KMS-11 (cell line): ENCODE data around the gene CRTC3.

Experiments
- H2AFZ ChIP-seq: fragments of 200-600 bp; sonication (generic); 2 replicates; pipeline ENCODE4 v1.6.1; 2016; ENCODE audit warnings: antibody characterized with exemption, mixed run types, low read depth
- H3K27ac ChIP-seq: fragments of 200-600 bp; sonication (generic); 2 replicates; pipeline ENCODE4 v1.6.1; 2016; ENCODE audit warnings: mild to moderate bottlenecking, mixed run types
- H3K27me3 ChIP-seq: fragments of 200-600 bp; sonication (generic); 2 replicates; pipeline ENCODE4 v1.6.1; 2017; ENCODE audit warnings: mild to moderate bottlenecking, low read depth, mixed run types, moderate library complexity; ENCODE audit not compliant: insufficient read depth
- H3K36me3 ChIP-seq: fragments of 200-600 bp; sonication (generic); 2 replicates; pipeline ENCODE4 v1.6.1; 2017; ENCODE audit warnings: mild to moderate bottlenecking, mixed run types; ENCODE audit not compliant: insufficient read depth
- H3K4me1 ChIP-seq: fragments of 200-600 bp; sonication (generic); 2 replicates; pipeline ENCODE4 v1.6.1; 2016; ENCODE audit warnings: mild to moderate bottlenecking, low read depth, mixed run types; ENCODE audit not compliant: poor library complexity, severe bottlenecking
- H3K4me2 ChIP-seq: fragments of 200-600 bp; sonication (generic); 2 replicates; pipeline ENCODE4 v1.7.0; 2016; ENCODE audit warnings: mild to moderate bottlenecking, mixed run types
- H3K4me3 ChIP-seq: fragments of 200-600 bp; sonication (generic); IDR thresholded peaks from 2 replicates; pipeline ENCODE4 v1.6.1; 2017; ENCODE audit warnings: low read depth, low read length, mixed read lengths; ENCODE audit not compliant: insufficient read depth
- H3K79me2 ChIP-seq: fragments of 200-600 bp; sonication (generic); 2 replicates; pipeline ENCODE4 v1.6.1; 2016; ENCODE audit warnings: low read depth, mixed run types; ENCODE audit not compliant: insufficient read depth
- H3K9ac ChIP-seq: fragments of 200-600 bp; sonication (generic); 2 replicates; pipeline ENCODE4 v1.6.1; 2016; ENCODE audit warnings: mild to moderate bottlenecking, mixed run types
- H4K20me1 ChIP-seq: fragments of 200-600 bp; sonication (generic); 2 replicates; pipeline ENCODE4 v1.6.1; 2016; ENCODE audit warnings: mild to moderate bottlenecking, mixed run types; ENCODE audit not compliant: insufficient read depth
- CTCF ChIP-seq: fragments of 200-600 bp; sonication (generic); conservative IDR thresholded peaks from 2 replicates; pipeline ENCODE4 v1.6.1; 2017; ENCODE audit warnings: low read depth, mild to moderate bottlenecking, antibody characterized with exemption, low read length, moderate library complexity, mixed read lengths

CRTC3 gene

DNA sequence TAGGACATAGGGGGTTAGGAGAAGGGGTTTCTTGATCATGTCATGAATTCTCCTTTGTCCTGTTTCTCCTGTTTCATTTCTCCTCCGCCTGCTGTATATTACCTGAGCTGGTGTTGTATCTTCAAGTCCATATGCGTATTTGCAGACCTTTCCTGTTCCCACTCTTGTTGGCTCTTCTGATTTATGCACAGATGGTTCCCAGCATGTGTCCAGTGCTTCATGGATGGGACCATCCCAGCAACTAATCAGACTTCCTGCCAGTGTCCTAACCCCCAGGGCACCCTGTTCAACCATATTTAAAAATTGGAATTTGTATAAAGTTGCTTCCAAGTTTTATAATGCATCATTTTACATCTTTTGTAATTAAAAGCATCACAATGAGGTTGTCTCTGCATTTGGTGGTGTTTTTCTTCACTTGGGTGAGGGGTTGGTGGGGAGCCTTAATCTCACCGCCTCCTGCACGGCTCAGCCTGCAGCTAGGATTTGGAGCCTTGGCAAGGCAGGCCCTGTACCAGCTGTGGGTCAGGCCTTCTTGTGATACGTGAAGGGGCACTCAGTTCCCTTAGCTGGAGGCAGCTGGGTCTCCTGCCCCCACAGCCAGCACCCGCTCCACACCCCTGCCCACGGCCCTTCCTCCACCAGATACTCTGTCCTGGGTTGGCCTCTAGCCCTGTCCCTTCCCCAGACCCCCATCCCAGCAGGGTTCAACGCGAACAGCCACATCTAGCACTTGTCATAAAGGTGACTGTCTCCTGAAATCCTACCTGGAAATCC, 115.4 kb downstream of the CRTC3 start:
- Histone ChIP-seq H2AFZ (no peak overlapping the region), H3K4me3 (no peak overlapping the region), H3K4me2 (no peak overlapping the region), H4K20me1 (no peaks in the 10 kb centered on the region), H3K9ac (no peak overlapping the region), H3K27ac (no peak overlapping the region), H3K36me3 (no peaks in the 10 kb centered on the region), H3K4me1 (peaks cover 16% of the 10 kb centered on the region), H3K27me3 (no peaks in the 10 kb centered on the region), H3K79me2 (no peaks in the 10 kb centered on the region)
- no peak for TF ChIP-seq CTCF

GRCh38 chr15:90645873-90646575, 116.3 kb downstream of the CRTC3 start:
- Histone ChIP-seq H2AFZ (no peak overlapping the region), H3K4me3 (no peak overlapping the region), H3K27ac (no peak overlapping the region), H3K4me2 (no peak overlapping the region), H3K36me3 (no peaks in the 10 kb centered on the region), H4K20me1 (no peaks in the 10 kb centered on the region), H3K9ac (no peak overlapping the region), H3K79me2 (no peaks in the 10 kb centered on the region), H3K4me1 (peaks cover 13% of the 10 kb centered on the region), H3K27me3 (no peaks in the 10 kb centered on the region)
- TF ChIP-seq CTCF, result no peak

GRCh38 chr15:90646662-90647305, 117.1 kb downstream of the CRTC3 start:
- Histone ChIP-seq H3K4me3 (no peak overlapping the region), H2AFZ (no peak overlapping the region), H3K4me2 (no peak overlapping the region), H3K9ac (no peak overlapping the region), H3K27ac (no peak overlapping the region), H3K4me1 (peaks cover 13% of the 10 kb centered on the region), H3K36me3 (no peaks in the 10 kb centered on the region), H4K20me1 (no peaks in the 10 kb centered on the region), H3K27me3 (no peaks in the 10 kb centered on the region), H3K79me2 (no peaks in the 10 kb centered on the region)
- no peak for TF ChIP-seq CTCF

- peaks cover 13% of the 10 kb centered on the region for H3K4me1 ChIP-seq
- no peaks in the 10 kb centered on the region for H3K36me3 ChIP-seq
- H3K27ac ChIP-seq, result no peak overlapping the region
- H2AFZ ChIP-seq, result no peak overlapping the region
- no peak overlapping the region for H3K9ac ChIP-seq
- no peak overlapping the region for H3K4me3 ChIP-seq
- H4K20me1 ChIP-seq, result no peaks in the 10 kb centered on the region
- no peaks in the 10 kb centered on the region for H3K79me2 ChIP-seq
- no peaks in the 10 kb centered on the region for H3K27me3 ChIP-seq
- no peak for TF ChIP-seq CTCF
- H3K4me2 ChIP-seq, result no peak overlapping the region
Observed at GRCh38 chr15:90647326-90647725, 117.6 kb downstream of the CRTC3 start.
